NB4 (cell line): ENCODE data around the gene LRRN4.

Source experiments
- MYC ChIP-seq: IDR thresholded peaks from 2 replicates; pipeline ENCODE4 v1.6.1; 2011; ENCODE audit warnings: low read depth, low read length
- TF ChIP-seq, protein P1 (sequence below): IDR thresholded peaks from one replicate; pipeline ENCODE4 v1.5.1; 2012; ENCODE audit warnings: low read depth, low read length
- TF ChIP-seq, protein P2 (sequence below): IDR thresholded peaks from 2 replicates; pipeline ENCODE4 v1.6.1; 2011; ENCODE audit warnings: low read depth, low read length

DNA sequence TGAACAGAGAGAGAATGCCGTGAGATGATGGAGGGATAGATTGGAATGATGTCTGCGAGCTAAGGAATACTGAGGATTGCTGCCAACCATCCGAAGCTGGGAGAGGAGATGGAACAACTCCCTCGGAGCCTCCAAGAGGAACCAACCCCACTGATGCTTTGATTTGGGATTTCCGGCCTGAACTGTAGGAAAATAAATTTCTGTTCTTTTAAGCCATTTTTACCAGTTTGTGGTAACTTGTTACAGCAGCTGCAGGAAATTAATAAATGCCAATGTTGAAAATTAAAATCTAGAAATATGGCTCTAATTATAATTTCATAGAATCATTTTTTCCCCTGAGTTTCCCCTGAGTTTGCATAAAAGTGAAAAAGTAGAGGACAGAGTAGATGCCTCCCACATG lies 14.1 kb downstream of the LRRN4 start:
- TF ChIP-seq, protein P1, sequence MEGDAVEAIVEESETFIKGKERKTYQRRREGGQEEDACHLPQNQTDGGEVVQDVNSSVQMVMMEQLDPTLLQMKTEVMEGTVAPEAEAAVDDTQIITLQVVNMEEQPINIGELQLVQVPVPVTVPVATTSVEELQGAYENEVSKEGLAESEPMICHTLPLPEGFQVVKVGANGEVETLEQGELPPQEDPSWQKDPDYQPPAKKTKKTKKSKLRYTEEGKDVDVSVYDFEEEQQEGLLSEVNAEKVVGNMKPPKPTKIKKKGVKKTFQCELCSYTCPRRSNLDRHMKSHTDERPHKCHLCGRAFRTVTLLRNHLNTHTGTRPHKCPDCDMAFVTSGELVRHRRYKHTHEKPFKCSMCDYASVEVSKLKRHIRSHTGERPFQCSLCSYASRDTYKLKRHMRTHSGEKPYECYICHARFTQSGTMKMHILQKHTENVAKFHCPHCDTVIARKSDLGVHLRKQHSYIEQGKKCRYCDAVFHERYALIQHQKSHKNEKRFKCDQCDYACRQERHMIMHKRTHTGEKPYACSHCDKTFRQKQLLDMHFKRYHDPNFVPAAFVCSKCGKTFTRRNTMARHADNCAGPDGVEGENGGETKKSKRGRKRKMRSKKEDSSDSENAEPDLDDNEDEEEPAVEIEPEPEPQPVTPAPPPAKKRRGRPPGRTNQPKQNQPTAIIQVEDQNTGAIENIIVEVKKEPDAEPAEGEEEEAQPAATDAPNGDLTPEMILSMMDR = no peak
- TF ChIP-seq, protein P2, sequence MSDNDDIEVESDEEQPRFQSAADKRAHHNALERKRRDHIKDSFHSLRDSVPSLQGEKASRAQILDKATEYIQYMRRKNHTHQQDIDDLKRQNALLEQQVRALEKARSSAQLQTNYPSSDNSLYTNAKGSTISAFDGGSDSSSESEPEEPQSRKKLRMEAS = no peak
- no peak for TF ChIP-seq MYC
